ENCODE data around the gene GNGT2.

GNGT2 gene

GRCh38 chr17:49210158-49211029, at the start of gene GNGT2, which contains the start of gene ABI3:
Gene GNGT2 (minus strand): TSS chr17:49210574. CDS start chr17:49207422, 3,152 bp downstream.
Gene ABI3 (plus strand): TSS chr17:49210707. CDS start chr17:49210725, 18 bp downstream.
- no peak for DNase-seq

- no peak for DNase-seq
Measured at GRCh38 chr17:49259663-49260010, 49.3 kb upstream of the GNGT2 start.

- DNase-seq, result peak; percentile 45
Measured at GRCh38 chr17:49258394-49258793, 48.0 kb upstream of the GNGT2 start.

GRCh38 chr17:49255125-49255524, 44.8 kb upstream of the GNGT2 start:
- no peak for DNase-seq

GRCh38 chr17:49254066-49254465, 43.7 kb upstream of the GNGT2 start:
- DNase-seq, result no peak

- peak; percentile 87 for DNase-seq
Measured at GRCh38 chr17:49252148-49252695, 41.8 kb upstream of the GNGT2 start.

GRCh38 chr17:49249890-49250522, 39.6 kb upstream of the GNGT2 start:
- no peak for DNase-seq

GRCh38 chr17:49249292-49249794, 39.0 kb upstream of the GNGT2 start:
- DNase-seq, result peak; percentile 99

- DNase-seq, result peak; percentile 81
Measured at GRCh38 chr17:49247944-49248343, 37.6 kb upstream of the GNGT2 start.

GRCh38 chr17:49244839-49245238, 34.5 kb upstream of the GNGT2 start:
- no peak for DNase-seq

GRCh38 chr17:49242813-49243212, 32.4 kb upstream of the GNGT2 start:
- DNase-seq, result no peak

GRCh38 chr17:49241692-49242397, 31.5 kb upstream of the GNGT2 start:
- peak; percentile 62 for DNase-seq

- DNase-seq, result no peak
Measured at GRCh38 chr17:49241040-49241439, 30.7 kb upstream of the GNGT2 start.

GRCh38 chr17:49240619-49241018, 30.2 kb upstream of the GNGT2 start:
- no peak for DNase-seq

- DNase-seq, result no peak
Measured at GRCh38 chr17:49239963-49240362, 29.6 kb upstream of the GNGT2 start.

- DNase-seq, result no peak
Measured at GRCh38 chr17:49235896-49236295, 25.5 kb upstream of the GNGT2 start.

GRCh38 chr17:49234509-49235080, 24.2 kb upstream of the GNGT2 start:
- no peak for DNase-seq

- no peak for DNase-seq
Measured at GRCh38 chr17:49231563-49231894, 21.2 kb upstream of the GNGT2 start.

GRCh38 chr17:49230636-49231562, 20.5 kb upstream of the GNGT2 start, which contains the start of gene PHOSPHO1:
Gene PHOSPHO1 (minus strand): TSS chr17:49230787. CDS start chr17:49226691, 4,096 bp downstream.
- peak; percentile 94 for DNase-seq

- no peak for DNase-seq
Measured at GRCh38 chr17:49229805-49230600, 19.6 kb upstream of the GNGT2 start.

Measured in hematopoietic multipotent progenitor cell treated with erythropoietin and hydrocortisone succinate and interleukin-3 and kit ligand, for 6 days (in vitro differentiated cells).